HEK293 (cell line): Measurements from ENCODE around the gene MYEF2.

ENCODE experiments used
- CTCF ChIA-PET: fragments of 350-600 bp; formaldehyde crosslinking; extraction: SDS; loops from one replicate; lab custom pipeline; 2021; ENCODE audit warnings: antibody characterized with exemption; lab: Yijun Ruan, JAX
- POLR2A ChIA-PET: fragments of 300-600 bp; formaldehyde crosslinking; extraction: SDS; loops from one replicate; lab custom pipeline; 2020; ENCODE audit warnings: antibody characterized with exemption, inconsistent platforms; lab: Yijun Ruan, JAX
- H3K27ac ChIP-seq: fragments of 200-500 bp; sonication (Bioruptor generic); 2 replicates; pipeline ENCODE4 v1.5.1; 2014; ENCODE audit warnings: low read depth, low read length, control low read depth, inconsistent platforms; ENCODE audit errors: extremely low read depth
- H3K36me3 ChIP-seq, 2 experiments: fragments of 200-500 bp in 1 of 2; sonication (Bioruptor generic) in 1 of 2; 1 replicate in 1 of 2; 2 replicates in 1 of 2; pipeline ENCODE4 v1.5.1; 2014 to 2017; ENCODE audit warnings: inconsistent platforms in 2 of 2, low read length in 2 of 2; ENCODE audit not compliant: control insufficient read depth in 2 of 2, insufficient read depth in 1 of 2
- H3K4me1 ChIP-seq: fragments of 200-500 bp; sonication (Bioruptor generic); 2 replicates; pipeline ENCODE4 v1.5.1; 2014; ENCODE audit warnings: mild to moderate bottlenecking, low read length, inconsistent platforms; ENCODE audit not compliant: control insufficient read depth, insufficient read depth
- H3K4me3 ChIP-seq: 2 replicates; pipeline ENCODE4 v1.5.1; 2011; ENCODE audit warnings: low read depth, mild to moderate bottlenecking, control low read depth, low read length, moderate library complexity
- H3K9me3 ChIP-seq: fragments of 200-500 bp; sonication (Bioruptor generic); 2 replicates; pipeline ENCODE4 v1.5.1; 2014; ENCODE audit warnings: low read depth, low read length, inconsistent platforms; ENCODE audit not compliant: control insufficient read depth, insufficient read depth
- ATF2 ChIP-seq: fragments of 450-650 bp; formaldehyde crosslinking; IDR thresholded peaks from 2 replicates; pipeline ENCODE4 v1.5.1; 2016; ENCODE audit warnings: missing biosample characterization, missing genetic modification characterization, low read depth
- KLF10 ChIP-seq: fragments of 450-650 bp; IDR thresholded peaks from 2 replicates; pipeline ENCODE4 v1.5.1; 2018; ENCODE audit warnings: missing biosample characterization, mild to moderate bottlenecking, missing genetic modification characterization
- PBX3 ChIP-seq: sonication (generic); formaldehyde crosslinking; IDR thresholded peaks from 2 replicates; pipeline ENCODE4 v1.8.1; 2022; ENCODE audit warnings: mild to moderate bottlenecking, moderate library complexity, missing genetic modification reagents
- TCF7L2 ChIP-seq: IDR thresholded peaks from 2 replicates; pipeline ENCODE4 v1.6.1; 2011; ENCODE audit warnings: low read depth, mild to moderate bottlenecking, inconsistent platforms, low read length, moderate library complexity, borderline replicate concordance
- ZBTB11 ChIP-seq: fragments of 450-650 bp; formaldehyde crosslinking; conservative IDR thresholded peaks from 2 replicates; pipeline ENCODE4 v1.5.1; 2016; ENCODE audit warnings: low read depth, missing biosample characterization, missing genetic modification characterization
- ZFP69B ChIP-seq: fragments of 450-650 bp; formaldehyde crosslinking; IDR thresholded peaks from 2 replicates; pipeline ENCODE4 v1.5.1; 2016; ENCODE audit warnings: missing biosample characterization, missing genetic modification characterization
- ZNF114 ChIP-seq: fragments of 450-650 bp; formaldehyde crosslinking; IDR thresholded peaks from 2 replicates; pipeline ENCODE4 v1.5.0; 2017; ENCODE audit warnings: missing biosample characterization, missing genetic modification characterization
- ZNF175 ChIP-seq: fragments of 450-650 bp; formaldehyde crosslinking; IDR thresholded peaks from 2 replicates; pipeline ENCODE4 v1.5.1; 2016; ENCODE audit warnings: missing biosample characterization, missing genetic modification characterization
- ZNF292 ChIP-seq: fragments of 450-650 bp; formaldehyde crosslinking; IDR thresholded peaks from 2 replicates; pipeline ENCODE4 v1.5.1; 2016; ENCODE audit warnings: low read depth, missing biosample characterization, missing genetic modification characterization, borderline replicate concordance
- ZNF341 ChIP-seq: fragments of 450-650 bp; formaldehyde crosslinking; IDR thresholded peaks from 2 replicates; pipeline ENCODE4; 2016; ENCODE audit warnings: low read depth, missing biosample characterization, missing genetic modification characterization
- ZNF366 ChIP-seq: fragments of 450-650 bp; formaldehyde crosslinking; conservative IDR thresholded peaks from 2 replicates; pipeline ENCODE4 v1.5.1; 2016; ENCODE audit warnings: missing biosample characterization, missing genetic modification characterization
- ZNF514 ChIP-seq: fragments of 450-650 bp; formaldehyde crosslinking; IDR thresholded peaks from 2 replicates; pipeline ENCODE4 v1.5.1; 2016; ENCODE audit warnings: missing biosample characterization, missing genetic modification characterization
- ZNF580 ChIP-seq: fragments of 450-650 bp; formaldehyde crosslinking; IDR thresholded peaks from 2 replicates; pipeline ENCODE4 v1.5.1; 2016; ENCODE audit warnings: missing biosample characterization, missing genetic modification characterization
- ZNF830 ChIP-seq: fragments of 450-650 bp; IDR thresholded peaks from 2 replicates; pipeline ENCODE4 v1.5.0; 2018; ENCODE audit warnings: missing biosample characterization, missing genetic modification characterization, low read depth, mild to moderate bottlenecking, moderate library complexity
- TF ChIP-seq, protein P1 (sequence below): fragments of 450-650 bp; formaldehyde crosslinking; IDR thresholded peaks from 2 replicates; pipeline ENCODE4 v1.5.0; 2017; ENCODE audit warnings: missing biosample characterization, missing genetic modification characterization, borderline replicate concordance
- TF ChIP-seq, protein P2 (sequence below): fragments of 450-650 bp; formaldehyde crosslinking; IDR thresholded peaks from 2 replicates; pipeline ENCODE4 v1.5.1; 2017; ENCODE audit warnings: missing biosample characterization, missing genetic modification characterization

MYEF2 gene

DNA sequence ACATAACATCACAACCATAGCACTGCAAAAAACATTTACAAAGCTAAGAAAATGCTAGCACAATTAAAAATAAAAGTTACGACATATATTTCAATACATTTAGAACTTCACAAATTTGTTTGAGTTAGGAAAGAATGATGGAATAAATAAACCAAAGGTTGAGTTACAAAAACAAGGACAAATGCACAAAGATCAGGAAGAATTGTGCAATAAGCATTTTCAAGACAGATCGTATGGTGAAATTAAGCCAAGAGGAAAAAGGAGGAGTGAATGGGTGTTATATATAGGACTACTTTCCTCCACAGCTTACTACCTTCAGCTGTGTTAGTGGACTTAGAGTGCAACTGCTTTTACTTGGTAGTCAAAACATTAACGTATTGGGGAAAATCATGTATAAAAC lies 7.4 kb upstream of the MYEF2 start (continued):
- TF ChIP-seq, protein P1, sequence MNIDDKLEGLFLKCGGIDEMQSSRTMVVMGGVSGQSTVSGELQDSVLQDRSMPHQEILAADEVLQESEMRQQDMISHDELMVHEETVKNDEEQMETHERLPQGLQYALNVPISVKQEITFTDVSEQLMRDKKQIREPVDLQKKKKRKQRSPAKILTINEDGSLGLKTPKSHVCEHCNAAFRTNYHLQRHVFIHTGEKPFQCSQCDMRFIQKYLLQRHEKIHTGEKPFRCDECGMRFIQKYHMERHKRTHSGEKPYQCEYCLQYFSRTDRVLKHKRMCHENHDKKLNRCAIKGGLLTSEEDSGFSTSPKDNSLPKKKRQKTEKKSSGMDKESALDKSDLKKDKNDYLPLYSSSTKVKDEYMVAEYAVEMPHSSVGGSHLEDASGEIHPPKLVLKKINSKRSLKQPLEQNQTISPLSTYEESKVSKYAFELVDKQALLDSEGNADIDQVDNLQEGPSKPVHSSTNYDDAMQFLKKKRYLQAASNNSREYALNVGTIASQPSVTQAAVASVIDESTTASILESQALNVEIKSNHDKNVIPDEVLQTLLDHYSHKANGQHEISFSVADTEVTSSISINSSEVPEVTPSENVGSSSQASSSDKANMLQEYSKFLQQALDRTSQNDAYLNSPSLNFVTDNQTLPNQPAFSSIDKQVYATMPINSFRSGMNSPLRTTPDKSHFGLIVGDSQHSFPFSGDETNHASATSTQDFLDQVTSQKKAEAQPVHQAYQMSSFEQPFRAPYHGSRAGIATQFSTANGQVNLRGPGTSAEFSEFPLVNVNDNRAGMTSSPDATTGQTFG, result no peak

GRCh38 chr15:48182749-48183148 lies 4.7 kb upstream of the MYEF2 start:
- CTCF ChIA-PET, result no interaction called here
- Histone ChIP-seq H3K4me1 (no peaks in the 10 kb centered on the region), H3K36me3 (no peaks in the 10 kb centered on the region), H3K27ac (no peak overlapping the region), H3K9me3 (no peaks in the 10 kb centered on the region), H3K4me3 (no peak overlapping the region)
- TF ChIP-seq, protein P2, sequence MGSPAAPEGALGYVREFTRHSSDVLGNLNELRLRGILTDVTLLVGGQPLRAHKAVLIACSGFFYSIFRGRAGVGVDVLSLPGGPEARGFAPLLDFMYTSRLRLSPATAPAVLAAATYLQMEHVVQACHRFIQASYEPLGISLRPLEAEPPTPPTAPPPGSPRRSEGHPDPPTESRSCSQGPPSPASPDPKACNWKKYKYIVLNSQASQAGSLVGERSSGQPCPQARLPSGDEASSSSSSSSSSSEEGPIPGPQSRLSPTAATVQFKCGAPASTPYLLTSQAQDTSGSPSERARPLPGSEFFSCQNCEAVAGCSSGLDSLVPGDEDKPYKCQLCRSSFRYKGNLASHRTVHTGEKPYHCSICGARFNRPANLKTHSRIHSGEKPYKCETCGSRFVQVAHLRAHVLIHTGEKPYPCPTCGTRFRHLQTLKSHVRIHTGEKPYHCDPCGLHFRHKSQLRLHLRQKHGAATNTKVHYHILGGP, result no peak
- TF ChIP-seq ZNF114 (tag by site-specific recombination) (no peak), ZNF175 (tag by site-specific recombination) (no peak), ZNF580 (tag by site-specific recombination) (no peak), ZBTB11 (no peak), ZNF341 (no peak), PBX3 (CRISPR knock-in tag) (no peak), ZFP69B (tag by site-specific recombination) (no peak), ZNF366 (no peak), ZNF514 (tag by site-specific recombination) (no peak), TCF7L2 (no peak), ATF2 (tag by site-specific recombination) (no peak), ZNF292 (tag by site-specific recombination) (no peak), KLF10 (tag by site-specific recombination) (no peak), ZNF830 (no peak)
- POLR2A ChIA-PET, result no interaction called here
